Fibroblast of mammary gland (primary cell): Measurements from ENCODE around the gene KEL.
A peak's percentile ranks its signal among the peaks of the same experiment; 100 is the strongest.

Experiments used
- DNase-seq: peaks from one replicate; pipeline ENCODE4 v3.0.0-alpha.2; 2010; ENCODE audit warnings: low read depth
- H3K4me3 ChIP-seq: 2 replicates; pipeline ENCODE4 v1.5.1; 2011; ENCODE audit warnings: low read depth, mild to moderate bottlenecking, low read length, moderate library complexity; ENCODE audit not compliant: control insufficient read depth
- TF ChIP-seq, protein P1 (sequence below): conservative IDR thresholded peaks from 2 replicates; pipeline ENCODE4 v1.5.1; 2011; ENCODE audit warnings: low read depth, low read length, inconsistent platforms; ENCODE audit not compliant: control insufficient read depth, insufficient read depth

Gene KEL

DNA sequence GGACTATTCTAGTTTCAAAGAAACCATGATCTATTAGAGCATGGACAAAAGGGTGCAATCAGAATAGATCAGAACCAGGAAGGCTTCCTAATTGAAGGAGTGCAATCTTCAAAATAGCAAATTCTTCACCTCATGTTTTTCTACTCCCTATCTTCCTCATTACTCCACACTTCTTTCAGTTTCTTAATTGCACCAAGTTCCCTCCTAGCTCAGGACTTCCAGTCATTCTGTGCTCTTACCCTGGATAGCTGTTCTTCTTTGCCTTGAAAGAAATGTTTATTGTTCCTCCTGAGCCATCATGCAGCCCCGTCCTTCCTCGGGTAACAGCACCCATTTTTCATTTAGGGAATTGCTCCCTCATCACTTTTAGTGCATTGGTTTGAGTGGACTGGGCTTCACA is 51.7 kb downstream of the KEL start:
- TF ChIP-seq, protein P1, sequence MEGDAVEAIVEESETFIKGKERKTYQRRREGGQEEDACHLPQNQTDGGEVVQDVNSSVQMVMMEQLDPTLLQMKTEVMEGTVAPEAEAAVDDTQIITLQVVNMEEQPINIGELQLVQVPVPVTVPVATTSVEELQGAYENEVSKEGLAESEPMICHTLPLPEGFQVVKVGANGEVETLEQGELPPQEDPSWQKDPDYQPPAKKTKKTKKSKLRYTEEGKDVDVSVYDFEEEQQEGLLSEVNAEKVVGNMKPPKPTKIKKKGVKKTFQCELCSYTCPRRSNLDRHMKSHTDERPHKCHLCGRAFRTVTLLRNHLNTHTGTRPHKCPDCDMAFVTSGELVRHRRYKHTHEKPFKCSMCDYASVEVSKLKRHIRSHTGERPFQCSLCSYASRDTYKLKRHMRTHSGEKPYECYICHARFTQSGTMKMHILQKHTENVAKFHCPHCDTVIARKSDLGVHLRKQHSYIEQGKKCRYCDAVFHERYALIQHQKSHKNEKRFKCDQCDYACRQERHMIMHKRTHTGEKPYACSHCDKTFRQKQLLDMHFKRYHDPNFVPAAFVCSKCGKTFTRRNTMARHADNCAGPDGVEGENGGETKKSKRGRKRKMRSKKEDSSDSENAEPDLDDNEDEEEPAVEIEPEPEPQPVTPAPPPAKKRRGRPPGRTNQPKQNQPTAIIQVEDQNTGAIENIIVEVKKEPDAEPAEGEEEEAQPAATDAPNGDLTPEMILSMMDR, result no peak
- no peak for DNase-seq
- no peak overlapping the region for H3K4me3 ChIP-seq

DNA sequence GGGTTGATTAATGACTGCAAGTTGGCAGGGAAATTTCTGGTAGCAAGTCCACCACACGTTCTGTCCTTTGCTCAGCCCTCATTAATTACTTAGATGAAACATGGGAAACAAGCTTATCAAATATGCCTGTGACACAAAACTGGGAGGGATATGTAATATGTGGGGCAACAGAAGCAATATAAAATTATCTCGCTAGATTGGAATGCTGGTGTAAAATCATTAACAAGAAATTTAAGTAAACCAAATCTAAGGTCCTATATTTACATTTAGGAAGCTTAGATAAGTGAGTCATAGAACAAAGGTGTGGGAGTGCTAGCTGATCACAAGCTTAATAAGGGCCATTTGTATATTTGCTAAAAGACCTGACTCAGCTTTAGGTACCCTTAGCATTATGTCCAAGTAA is 52.1 kb downstream of the KEL start:
- no peak for DNase-seq
- no peak overlapping the region for H3K4me3 ChIP-seq
- TF ChIP-seq, protein P1, result no peak

- peak; percentile 4 for DNase-seq
- TF ChIP-seq, protein P1, result peak; percentile 26
- H3K4me3 ChIP-seq, result no peak overlapping the region
Measured at GRCh38 chr7:142908921-142909890, 53.0 kb downstream of the KEL start.

GRCh38 chr7:142908290-142908689 is 53.9 kb downstream of the KEL start:
- TF ChIP-seq, protein P1, result no peak

GRCh38 chr7:142906643-142907042 is 55.5 kb downstream of the KEL start:
- H3K4me3 ChIP-seq, result no peak overlapping the region
- TF ChIP-seq, protein P1, result no peak
- no peak for DNase-seq

More at GRCh38 chr7:142908290-142908689, 53.9 kb downstream of the KEL start:
- no peak overlapping the region for H3K4me3 ChIP-seq
- DNase-seq, result no peak

DNA sequence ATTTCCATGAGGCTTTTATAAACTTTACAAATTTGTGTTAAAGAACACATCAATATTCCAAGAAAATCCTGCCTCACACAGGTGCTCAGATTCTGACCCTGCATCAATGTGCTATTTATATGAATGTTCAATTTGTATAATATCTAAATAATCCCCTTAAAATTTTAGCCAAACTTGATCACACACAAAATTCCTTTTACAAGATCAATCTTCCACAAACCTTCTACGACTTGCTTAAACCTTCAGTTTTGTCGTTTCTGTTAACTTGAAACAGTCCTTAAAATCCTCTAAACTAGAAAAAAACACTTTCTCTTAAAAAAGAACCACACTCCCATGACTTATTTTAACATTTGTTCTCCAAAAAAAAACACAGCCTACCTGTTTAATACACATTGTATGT is 56.4 kb downstream of the KEL start:
- DNase-seq, result no peak
- TF ChIP-seq, protein P1, result no peak

More for the DNA sequence above, 56.4 kb downstream of the KEL start:
- H3K4me3 ChIP-seq, result no peak overlapping the region
